Vagina (tissue), 2 donors: ENCODE results near the gene TADA2B. TPM values are rescaled to one million over a fixed set of nuclear protein-coding genes. Genes with fewer than 3 reads are reported as not detected.

ENCODE experiments used
- DNase-seq, 2 donors: peaks; one replicate each; pipeline ENCODE4 v3.0.0-alpha.2; 2017; ENCODE audit errors: extremely low spot score in 2 of 2
- H3K27ac ChIP-seq: fragments of 200-600 bp; sonication (generic); one replicate; pipeline ENCODE4 v1.5.1; 2019
- H3K27me3 ChIP-seq: fragments of 200-600 bp; sonication (generic); one replicate; pipeline ENCODE4 v1.5.1; 2019
- H3K36me3 ChIP-seq, 2 donors: fragments of 200-600 bp; sonication (generic); one replicate each; pipeline ENCODE4 v1.5.1; 2017 to 2019
- H3K4me1 ChIP-seq: fragments of 200-600 bp; sonication (generic); one replicate; pipeline ENCODE4 v1.5.1; 2019
- H3K4me3 ChIP-seq, 2 donors: fragments of 200-600 bp; sonication (generic); 1 replicate in 1 of 2; 2 replicates in 1 of 2; pipeline ENCODE4 v1.5.1; 2016 to 2019
- H3K9me3 ChIP-seq: fragments of 200-600 bp; sonication (generic); one replicate; pipeline ENCODE4 v1.5.1; 2019
- POLR2A ChIP-seq, 2 donors: fragments of 450-650 bp; IDR thresholded peaks; one replicate each; pipeline ENCODE4 v1.6.1; 2017; ENCODE audit warnings: antibody characterized with exemption in 2 of 2, mild to moderate bottlenecking in 2 of 2, moderate library complexity in 2 of 2
- POLR2AphosphoS5 ChIP-seq, 2 donors: sonication (generic); formaldehyde crosslinking; IDR thresholded peaks; one replicate each; pipeline ENCODE4 v1.9.0; 2017; ENCODE audit warnings: antibody characterized with exemption in 2 of 2, mild to moderate bottlenecking in 2 of 2, low read depth in 1 of 2; ENCODE audit not compliant: insufficient read depth in 1 of 2
- intact Hi-C: fragments of 100-400 bp; cut with DNase I; formaldehyde crosslinking; loops from one replicate; pipeline ENCODE4 v1.15.1; 2023
- total RNA-seq: library from RNA; depleted of rRNA; stranded (reverse); fragments of >200 nt; gene quantifications from one replicate; pipeline ENCODE4 v1.2.3, GENCODE V29; 2016
- TF ChIP-seq, protein P1 (sequence below), 3 experiments: fragments of 450-650 bp in 2 of 3; fragments of 200-600 bp in 1 of 3; sonication (generic) in 1 of 3; IDR thresholded peaks; one replicate each; pipeline ENCODE4 v1.5.1; 2017 to 2019; ENCODE audit warnings: antibody characterized with exemption in 3 of 3, mild to moderate bottlenecking in 2 of 3, moderate library complexity in 2 of 3

Gene TADA2B
- total RNA-seq, 1 donor from 2014 or later = 12.0 TPM

DNA sequence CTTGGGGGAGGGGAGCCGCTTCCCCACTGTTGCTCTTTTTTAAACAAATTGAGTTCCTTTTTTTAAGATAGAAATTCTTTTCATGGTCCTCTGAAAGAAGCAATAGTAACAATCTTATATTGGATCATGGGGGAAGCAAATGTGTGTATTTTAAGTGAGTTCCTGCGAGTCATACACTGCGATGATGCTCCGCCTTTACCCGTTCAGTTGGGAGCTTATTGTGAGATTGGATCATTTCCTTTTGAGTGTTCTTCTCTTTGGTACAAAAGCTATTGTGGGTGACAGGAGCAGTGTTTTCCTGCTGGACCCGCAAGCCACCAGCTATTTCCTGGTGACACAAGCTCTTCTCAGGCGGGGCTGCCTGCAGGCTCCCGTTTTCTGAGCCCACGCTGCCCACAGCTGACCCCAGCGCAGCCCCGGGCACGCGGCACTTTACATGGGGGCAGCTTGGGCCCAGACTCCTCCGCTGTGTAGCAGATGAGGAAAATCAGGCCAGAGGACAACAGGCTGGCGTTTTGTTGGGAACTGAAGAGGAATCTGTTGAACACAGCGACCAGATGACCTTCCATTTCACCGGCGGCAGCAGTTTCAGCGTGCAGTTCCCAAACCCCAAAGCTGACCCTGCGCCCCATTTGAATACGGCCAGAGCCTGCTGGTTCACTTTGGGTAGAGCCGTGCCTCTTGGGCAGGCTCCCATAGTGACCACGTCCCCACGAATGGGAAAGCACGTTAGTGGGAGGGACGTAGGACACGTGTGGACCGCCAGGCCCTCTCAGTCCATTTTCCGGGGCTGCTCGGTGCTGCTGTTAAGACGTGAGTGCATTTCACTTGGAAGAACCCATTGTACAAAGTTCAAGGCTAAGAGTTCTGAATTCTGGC lies 12.2 kb downstream of the TADA2B start:
- Histone ChIP-seq H3K9me3 (no peaks in the 10 kb centered on the region), H3K4me3 (no peak overlapping the region), H3K4me1 (peaks cover 20% of the 10 kb centered on the region), H3K27me3 (no peaks in the 10 kb centered on the region), H3K27ac (no peak overlapping the region), H3K36me3 (peaks cover 0 to 50% of the 10 kb centered on the region in 2 donors)
- TF ChIP-seq, protein P1, sequence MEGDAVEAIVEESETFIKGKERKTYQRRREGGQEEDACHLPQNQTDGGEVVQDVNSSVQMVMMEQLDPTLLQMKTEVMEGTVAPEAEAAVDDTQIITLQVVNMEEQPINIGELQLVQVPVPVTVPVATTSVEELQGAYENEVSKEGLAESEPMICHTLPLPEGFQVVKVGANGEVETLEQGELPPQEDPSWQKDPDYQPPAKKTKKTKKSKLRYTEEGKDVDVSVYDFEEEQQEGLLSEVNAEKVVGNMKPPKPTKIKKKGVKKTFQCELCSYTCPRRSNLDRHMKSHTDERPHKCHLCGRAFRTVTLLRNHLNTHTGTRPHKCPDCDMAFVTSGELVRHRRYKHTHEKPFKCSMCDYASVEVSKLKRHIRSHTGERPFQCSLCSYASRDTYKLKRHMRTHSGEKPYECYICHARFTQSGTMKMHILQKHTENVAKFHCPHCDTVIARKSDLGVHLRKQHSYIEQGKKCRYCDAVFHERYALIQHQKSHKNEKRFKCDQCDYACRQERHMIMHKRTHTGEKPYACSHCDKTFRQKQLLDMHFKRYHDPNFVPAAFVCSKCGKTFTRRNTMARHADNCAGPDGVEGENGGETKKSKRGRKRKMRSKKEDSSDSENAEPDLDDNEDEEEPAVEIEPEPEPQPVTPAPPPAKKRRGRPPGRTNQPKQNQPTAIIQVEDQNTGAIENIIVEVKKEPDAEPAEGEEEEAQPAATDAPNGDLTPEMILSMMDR (IDR thresholded peaks at IDR 0.05) = no peak
- TF ChIP-seq POLR2AphosphoS5 (IDR thresholded peaks at IDR 0.05; ENCODE audit: insufficient read depth in 1 of 2, low read depth in 1 of 2) = no peak
- TF ChIP-seq POLR2A (IDR thresholded peaks at IDR 0.05) = no peak
- intact Hi-C loops = no loop called here
- DNase-seq = no peak

GRCh38 chr4:7055990-7056325 lies 12.8 kb downstream of the TADA2B start:
- no peak overlapping the region for H3K4me3 ChIP-seq
- H3K36me3 ChIP-seq = peaks cover 0 to 57% of the 10 kb centered on the region in 2 donors
- no peaks in the 10 kb centered on the region for H3K27me3 ChIP-seq
- H3K4me1 ChIP-seq = peaks cover 15% of the 10 kb centered on the region
- H3K9me3 ChIP-seq = no peaks in the 10 kb centered on the region
- peak in 1 of 2 donors; percentile 88 for DNase-seq
- intact Hi-C loops = no loop called here
- no peak for TF ChIP-seq POLR2AphosphoS5 (IDR thresholded peaks at IDR 0.05; ENCODE audit: insufficient read depth in 1 of 2, low read depth in 1 of 2)
- H3K27ac ChIP-seq = no peak overlapping the region

DNA sequence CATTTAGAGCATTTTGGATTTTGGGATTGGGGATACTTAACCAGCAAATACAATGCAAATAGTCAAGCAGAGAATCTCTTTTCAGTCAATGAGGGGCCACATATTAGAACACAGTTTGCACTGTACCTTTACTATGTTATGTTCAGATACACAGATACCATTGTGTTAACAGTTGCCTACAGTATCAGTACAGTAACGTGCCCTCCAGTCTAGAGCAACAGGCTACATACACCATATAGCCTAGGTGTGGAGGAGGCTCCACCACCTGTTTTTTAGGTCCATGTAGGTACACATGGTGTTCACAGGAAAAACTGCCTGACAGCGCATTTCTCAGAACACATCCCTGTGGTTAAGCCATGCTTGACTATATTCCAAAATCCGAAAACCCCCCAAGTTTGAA lies 15.6 kb downstream of the TADA2B start:
- Histone ChIP-seq H3K9me3 (no peaks in the 10 kb centered on the region), H3K27me3 (no peaks in the 10 kb centered on the region), H3K4me3 (no peak overlapping the region), H3K4me1 (no peaks in the 10 kb centered on the region), H3K27ac (no peak overlapping the region), H3K36me3 (peaks cover 0 to 82% of the 10 kb centered on the region in 2 donors)
- TF ChIP-seq POLR2AphosphoS5 (IDR thresholded peaks at IDR 0.05; ENCODE audit: insufficient read depth in 1 of 2, low read depth in 1 of 2) (no peak), POLR2A (IDR thresholded peaks at IDR 0.05) (no peak)
- TF ChIP-seq, protein P1 (IDR thresholded peaks at IDR 0.05) = no peak
- intact Hi-C loops = no loop called here
- no peak for DNase-seq

DNA sequence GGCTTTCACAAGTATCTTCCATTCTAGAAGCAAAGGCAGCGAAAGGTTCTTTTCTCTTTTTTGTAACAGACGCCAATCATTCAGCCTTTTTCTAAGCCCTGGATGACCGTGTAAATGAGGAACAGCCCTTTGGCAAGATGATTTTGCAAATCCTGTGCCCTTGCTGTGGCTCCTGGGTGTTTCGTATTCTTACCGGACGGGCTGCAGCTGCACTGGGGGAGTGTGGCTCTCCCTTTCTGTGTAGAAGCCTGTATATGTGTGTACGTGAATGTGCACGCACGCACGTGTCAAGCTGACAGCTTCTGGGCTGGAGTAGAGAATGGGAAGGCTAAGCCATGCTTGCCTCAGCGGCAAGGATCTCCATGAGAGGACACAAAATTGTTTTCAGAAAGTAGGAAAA lies 16.5 kb downstream of the TADA2B start:
- H3K27ac ChIP-seq = no peak overlapping the region
- H3K9me3 ChIP-seq = no peaks in the 10 kb centered on the region
- H3K27me3 ChIP-seq = no peaks in the 10 kb centered on the region
- no peaks in the 10 kb centered on the region for H3K4me1 ChIP-seq
- no peak overlapping the region for H3K4me3 ChIP-seq
- TF ChIP-seq, protein P1 (IDR thresholded peaks at IDR 0.05) = no peak
- no peak for TF ChIP-seq POLR2A (IDR thresholded peaks at IDR 0.05)
- no peak for TF ChIP-seq POLR2AphosphoS5 (IDR thresholded peaks at IDR 0.05; ENCODE audit: insufficient read depth in 1 of 2, low read depth in 1 of 2)
- H3K36me3 ChIP-seq = peaks cover 0 to 79% of the 10 kb centered on the region in 2 donors
- no peak for DNase-seq
- intact Hi-C loops = no loop called here

GRCh38 chr4:7060346-7061150 lies 17.4 kb downstream of the TADA2B start:
- peaks cover under 1% of the 10 kb centered on the region for H3K4me1 ChIP-seq
- H3K4me3 ChIP-seq = no peak overlapping the region
- H3K9me3 ChIP-seq = no peaks in the 10 kb centered on the region
- H3K27ac ChIP-seq = no peak overlapping the region
- H3K36me3 ChIP-seq = peaks cover 0 to 77% of the 10 kb centered on the region in 2 donors
- TF ChIP-seq, protein P1 (IDR thresholded peaks at IDR 0.05) = no peak
- TF ChIP-seq POLR2A (IDR thresholded peaks at IDR 0.05) = no peak
- DNase-seq = no peak
- intact Hi-C loops = no loop called here
- H3K27me3 ChIP-seq = no peaks in the 10 kb centered on the region
